GM12878 (cell line): Measurements from ENCODE around the gene USP37. TPM values are rescaled to one million over a fixed set of nuclear protein-coding genes. Genes with fewer than 3 reads are reported as not detected.

Experiments used
- ATF7 ChIP-seq: fragments of 450-650 bp; IDR thresholded peaks from 2 replicates; pipeline ENCODE4 v1.6.1; 2016; ENCODE audit warnings: low read depth, mild to moderate bottlenecking
- CHD2 ChIP-seq: IDR thresholded peaks from 2 replicates; pipeline ENCODE4 v1.6.1; 2011; ENCODE audit warnings: low read depth, low read length, improper control_type of control experiment, borderline replicate concordance
- DPF2 ChIP-seq: fragments of 450-650 bp; IDR thresholded peaks from 2 replicates; pipeline ENCODE4 v1.6.1; 2017; ENCODE audit warnings: mild to moderate bottlenecking
- EP300 ChIP-seq, 2 experiments: fragments of 150-350 bp in 1 of 2; IDR thresholded peaks; 2 replicates each; pipeline ENCODE4 v1.6.1; 2011 to 2012; ENCODE audit warnings: low read depth in 2 of 2, low read length in 2 of 2, borderline replicate concordance in 1 of 2, improper control_type of control experiment in 1 of 2, inconsistent platforms in 1 of 2; ENCODE audit not compliant: control insufficient read depth in 1 of 2
- HDGF ChIP-seq: fragments of 450-650 bp; IDR thresholded peaks from 2 replicates; pipeline ENCODE4 v1.6.1; 2016; ENCODE audit warnings: antibody characterized with exemption
- IKZF1 ChIP-seq: fragments of 450-650 bp; conservative IDR thresholded peaks from 2 replicates; pipeline ENCODE4 v1.6.1; 2017; ENCODE audit warnings: antibody characterized with exemption, mild to moderate bottlenecking
- IKZF2 ChIP-seq, 2 experiments: fragments of 450-650 bp; IDR thresholded peaks; 2 replicates each; pipeline ENCODE4 v1.6.1; 2017; ENCODE audit warnings: mild to moderate bottlenecking in 2 of 2, moderate library complexity in 2 of 2
- KLF5 ChIP-seq: fragments of 450-650 bp; IDR thresholded peaks from 2 replicates; pipeline ENCODE4 v1.6.1; 2014; ENCODE audit warnings: mild to moderate bottlenecking; ENCODE audit not compliant: partially characterized antibody
- MEF2A ChIP-seq: IDR thresholded peaks from 2 replicates; pipeline ENCODE4 v1.6.1; 2011; ENCODE audit warnings: low read depth, mild to moderate bottlenecking, low read length, moderate library complexity; ENCODE audit not compliant: insufficient read depth
- NFYB ChIP-seq: IDR thresholded peaks from 2 replicates; pipeline ENCODE4 v1.6.1; 2011; ENCODE audit warnings: low read depth, mild to moderate bottlenecking, low read length, improper control_type of control experiment, moderate library complexity; ENCODE audit not compliant: insufficient read depth
- NR2C1 ChIP-seq: fragments of 450-650 bp; IDR thresholded peaks from 2 replicates; pipeline ENCODE4 v1.6.1; 2017; ENCODE audit warnings: antibody characterized with exemption, mild to moderate bottlenecking, moderate library complexity
- NR2C2 ChIP-seq: IDR thresholded peaks from 2 replicates; pipeline ENCODE4 v1.6.1; 2011; ENCODE audit warnings: borderline replicate concordance, low read depth; ENCODE audit not compliant: control insufficient read depth, insufficient read length
- NRF1 ChIP-seq: conservative IDR thresholded peaks from 2 replicates; pipeline ENCODE4 v1.6.1; 2011; ENCODE audit warnings: mild to moderate bottlenecking, low read depth, low read length, improper control_type of control experiment
- PML ChIP-seq: IDR thresholded peaks from 2 replicates; pipeline ENCODE4 v1.6.1; 2012; ENCODE audit warnings: low read length, inconsistent platforms
- POLR2A ChIP-seq: IDR thresholded peaks from 2 replicates; pipeline ENCODE4 v1.6.1; 2011; ENCODE audit warnings: low read depth, mild to moderate bottlenecking, low read length
- POLR2AphosphoS5 ChIP-seq: IDR thresholded peaks from 2 replicates; pipeline ENCODE4 v1.6.1; 2011; ENCODE audit warnings: mild to moderate bottlenecking, low read length, inconsistent platforms
- RELA ChIP-seq: fragments of 450-650 bp; IDR thresholded peaks from 2 replicates; pipeline ENCODE4 v1.8.0; 2014; ENCODE audit warnings: borderline replicate concordance; ENCODE audit not compliant: partially characterized antibody
- SP1 ChIP-seq: IDR thresholded peaks from one replicate; pipeline ENCODE4 v1.6.1; 2011; ENCODE audit warnings: low read depth, low read length
- YY1 ChIP-seq: IDR thresholded peaks from 2 replicates; pipeline ENCODE4 v1.6.1; 2011; ENCODE audit warnings: low read depth, mild to moderate bottlenecking, low read length
- ZNF687 ChIP-seq: fragments of 450-650 bp; IDR thresholded peaks from 2 replicates; pipeline ENCODE4 v1.6.1; 2017; ENCODE audit warnings: mild to moderate bottlenecking, moderate library complexity
- polyA plus RNA-seq, 11 experiments: library from polyadenylated mRNA; depleted of rRNA in 4 of 11; unstranded in 6 of 11; stranded (reverse) in 5 of 11; fragments of >200 nt; fragmentation: Nextera tagmentation in 4 of 11; fragmentation: Illumina TruSeq in 1 of 11; extraction: Ambion mirVana in 4 of 11; extraction: Trizol in 1 of 11; gene quantifications; 1 replicate in 1 of 11; 2 replicates in 10 of 11; pipeline versions ENCODE4 v1.2.1 to v1.2.3, GENCODE V29; 2011 to 2016; ENCODE audit warnings: inconsistent platforms in 2 of 11, missing spikeins in 2 of 11, low read depth in 1 of 11
- total RNA-seq, 4 experiments: library from RNA; depleted of rRNA in 3 of 4; stranded (reverse); fragments of >200 nt in 3 of 4; fragmentation: Illumina TruSeq in 1 of 4; extraction: Trizol in 1 of 4; gene quantifications; 2 replicates each; pipeline versions ENCODE4 v1.2.1 to v1.2.3, GENCODE V29; 2013 to 2021
- TF ChIP-seq, protein P1 (sequence below): fragments of 450-650 bp; IDR thresholded peaks from 2 replicates; pipeline ENCODE4 v1.6.1; 2018; ENCODE audit warnings: mild to moderate bottlenecking, low read depth, moderate library complexity; ENCODE audit not compliant: partially characterized antibody
- TF ChIP-seq, protein P2 (sequence below): fragments of 450-650 bp; IDR thresholded peaks from 2 replicates; pipeline ENCODE4 v1.6.1; 2017; ENCODE audit warnings: mild to moderate bottlenecking, low read depth, inconsistent platforms; ENCODE audit not compliant: poor library complexity, severe bottlenecking

USP37 gene
- total and polyA plus RNA-seq, 10 of the 15 experiments (the other 5 are each of a cell fraction or from before 2014, with no cell fraction given): 2.8 to 16.0 (median 10.4) TPM

DNA sequence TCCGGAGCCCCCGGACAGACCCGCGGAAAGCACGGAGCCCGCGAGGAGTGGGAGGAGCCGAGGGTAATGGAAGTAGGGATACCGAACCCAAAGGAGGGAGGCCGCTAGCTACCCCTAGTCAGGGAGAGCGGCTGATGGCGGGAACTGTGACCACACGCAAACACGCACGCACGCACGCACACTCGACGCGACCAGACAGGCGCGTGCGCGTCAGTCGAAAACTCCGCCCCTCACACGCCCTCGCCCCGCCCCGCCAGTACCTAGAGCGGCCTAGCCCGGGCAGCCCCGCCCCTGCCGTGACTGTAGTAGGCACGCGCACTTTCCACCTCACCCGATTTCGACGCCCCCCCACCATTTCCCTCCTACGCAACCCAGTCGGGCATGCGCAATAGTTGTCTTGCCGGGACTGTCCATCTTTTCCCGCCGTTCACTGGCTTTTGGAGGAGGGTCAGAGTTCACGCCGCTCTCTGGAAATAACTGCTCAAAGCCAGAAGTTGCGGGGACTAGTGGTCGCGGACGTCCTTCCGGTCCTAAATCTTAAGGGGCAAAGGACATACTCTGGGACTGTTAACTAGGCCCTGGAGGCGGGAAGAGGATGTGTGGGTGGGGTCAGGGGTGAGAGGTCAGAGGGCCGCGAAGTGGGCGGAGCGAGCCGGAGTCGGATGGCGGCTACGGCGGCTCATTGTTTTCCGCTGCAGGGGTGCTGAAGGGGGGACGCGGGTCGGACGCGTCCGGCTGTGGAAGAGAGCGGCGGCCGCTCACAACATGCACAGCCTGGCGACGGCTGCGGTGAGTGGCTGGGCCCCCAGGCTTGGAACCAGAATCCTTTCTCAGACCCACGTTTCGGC lies at the start of gene USP37, which contains the start of gene CNOT9 (continued):
- TF ChIP-seq, protein P1, sequence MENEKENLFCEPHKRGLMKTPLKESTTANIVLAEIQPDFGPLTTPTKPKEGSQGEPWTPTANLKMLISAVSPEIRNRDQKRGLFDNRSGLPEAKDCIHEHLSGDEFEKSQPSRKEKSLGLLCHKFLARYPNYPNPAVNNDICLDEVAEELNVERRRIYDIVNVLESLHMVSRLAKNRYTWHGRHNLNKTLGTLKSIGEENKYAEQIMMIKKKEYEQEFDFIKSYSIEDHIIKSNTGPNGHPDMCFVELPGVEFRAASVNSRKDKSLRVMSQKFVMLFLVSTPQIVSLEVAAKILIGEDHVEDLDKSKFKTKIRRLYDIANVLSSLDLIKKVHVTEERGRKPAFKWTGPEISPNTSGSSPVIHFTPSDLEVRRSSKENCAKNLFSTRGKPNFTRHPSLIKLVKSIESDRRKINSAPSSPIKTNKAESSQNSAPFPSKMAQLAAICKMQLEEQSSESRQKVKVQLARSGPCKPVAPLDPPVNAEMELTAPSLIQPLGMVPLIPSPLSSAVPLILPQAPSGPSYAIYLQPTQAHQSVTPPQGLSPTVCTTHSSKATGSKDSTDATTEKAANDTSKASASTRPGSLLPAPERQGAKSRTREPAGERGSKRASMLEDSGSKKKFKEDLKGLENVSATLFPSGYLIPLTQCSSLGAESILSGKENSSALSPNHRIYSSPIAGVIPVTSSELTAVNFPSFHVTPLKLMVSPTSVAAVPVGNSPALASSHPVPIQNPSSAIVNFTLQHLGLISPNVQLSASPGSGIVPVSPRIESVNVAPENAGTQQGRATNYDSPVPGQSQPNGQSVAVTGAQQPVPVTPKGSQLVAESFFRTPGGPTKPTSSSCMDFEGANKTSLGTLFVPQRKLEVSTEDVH: peak; percentile 99
- TF ChIP-seq POLR2AphosphoS5: peak; percentile 82; the same call in 1 of the 2 replicates
- peak; percentile 89 for TF ChIP-seq HDGF
- peak; percentile 80 for TF ChIP-seq KLF5
- peak; percentile 62 for TF ChIP-seq SP1
- TF ChIP-seq NRF1: peak; percentile 69
- TF ChIP-seq, protein P2, sequence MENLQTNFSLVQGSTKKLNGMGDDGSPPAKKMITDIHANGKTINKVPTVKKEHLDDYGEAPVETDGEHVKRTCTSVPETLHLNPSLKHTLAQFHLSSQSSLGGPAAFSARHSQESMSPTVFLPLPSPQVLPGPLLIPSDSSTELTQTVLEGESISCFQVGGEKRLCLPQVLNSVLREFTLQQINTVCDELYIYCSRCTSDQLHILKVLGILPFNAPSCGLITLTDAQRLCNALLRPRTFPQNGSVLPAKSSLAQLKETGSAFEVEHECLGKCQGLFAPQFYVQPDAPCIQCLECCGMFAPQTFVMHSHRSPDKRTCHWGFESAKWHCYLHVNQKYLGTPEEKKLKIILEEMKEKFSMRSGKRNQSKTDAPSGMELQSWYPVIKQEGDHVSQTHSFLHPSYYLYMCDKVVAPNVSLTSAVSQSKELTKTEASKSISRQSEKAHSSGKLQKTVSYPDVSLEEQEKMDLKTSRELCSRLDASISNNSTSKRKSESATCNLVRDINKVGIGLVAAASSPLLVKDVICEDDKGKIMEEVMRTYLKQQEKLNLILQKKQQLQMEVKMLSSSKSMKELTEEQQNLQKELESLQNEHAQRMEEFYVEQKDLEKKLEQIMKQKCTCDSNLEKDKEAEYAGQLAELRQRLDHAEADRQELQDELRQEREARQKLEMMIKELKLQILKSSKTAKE: no peak
- peak; percentile 92 for TF ChIP-seq IKZF1
- TF ChIP-seq MEF2A: 0 out of 2 replicates have a peak, but pooled peaks have one; percentile 28
- peak; percentile 64 to 71; a peak in 3 of 4 replicates for TF ChIP-seq IKZF2 (IDR thresholded peaks at IDR 0.05)
- peak; percentile 54 for TF ChIP-seq CHD2
- TF ChIP-seq ZNF687: peak; percentile 100
- TF ChIP-seq YY1: peak; percentile 89
- TF ChIP-seq PML: no peak
- TF ChIP-seq RELA: peak; percentile 68
- TF ChIP-seq POLR2A: peak; percentile 88
- TF ChIP-seq ATF7: peak; percentile 70
- TF ChIP-seq NFYB: 0 out of 2 replicates have a peak, but pooled peaks have one; percentile 11
- TF ChIP-seq DPF2: peak; percentile 79
- no peak for TF ChIP-seq EP300 (IDR thresholded peaks at IDR 0.05; ENCODE audit: borderline replicate concordance in 1 of 2, control insufficient read depth in 1 of 2, low read depth in 2 of 2, low read length in 2 of 2)
- TF ChIP-seq NR2C1: peak; percentile 100
- peak; percentile 98 for TF ChIP-seq NR2C2
